KMS-11 (cell line): Measurements from ENCODE around the gene AANAT.

Source experiments
- H2AFZ ChIP-seq: fragments of 200-600 bp; sonication (generic); 2 replicates; pipeline ENCODE4 v1.6.1; 2016; ENCODE audit warnings: antibody characterized with exemption, mixed run types, low read depth
- H3K27ac ChIP-seq: fragments of 200-600 bp; sonication (generic); 2 replicates; pipeline ENCODE4 v1.6.1; 2016; ENCODE audit warnings: mild to moderate bottlenecking, mixed run types
- H3K27me3 ChIP-seq: fragments of 200-600 bp; sonication (generic); 2 replicates; pipeline ENCODE4 v1.6.1; 2017; ENCODE audit warnings: mild to moderate bottlenecking, low read depth, mixed run types, moderate library complexity; ENCODE audit not compliant: insufficient read depth
- H3K36me3 ChIP-seq: fragments of 200-600 bp; sonication (generic); 2 replicates; pipeline ENCODE4 v1.6.1; 2017; ENCODE audit warnings: mild to moderate bottlenecking, mixed run types; ENCODE audit not compliant: insufficient read depth
- H3K4me1 ChIP-seq: fragments of 200-600 bp; sonication (generic); 2 replicates; pipeline ENCODE4 v1.6.1; 2016; ENCODE audit warnings: mild to moderate bottlenecking, low read depth, mixed run types; ENCODE audit not compliant: poor library complexity, severe bottlenecking
- H3K4me2 ChIP-seq: fragments of 200-600 bp; sonication (generic); 2 replicates; pipeline ENCODE4 v1.7.0; 2016; ENCODE audit warnings: mild to moderate bottlenecking, mixed run types
- H3K4me3 ChIP-seq: fragments of 200-600 bp; sonication (generic); IDR thresholded peaks from 2 replicates; pipeline ENCODE4 v1.6.1; 2017; ENCODE audit warnings: low read depth, low read length, mixed read lengths; ENCODE audit not compliant: insufficient read depth
- H3K79me2 ChIP-seq: fragments of 200-600 bp; sonication (generic); 2 replicates; pipeline ENCODE4 v1.6.1; 2016; ENCODE audit warnings: low read depth, mixed run types; ENCODE audit not compliant: insufficient read depth
- H3K9ac ChIP-seq: fragments of 200-600 bp; sonication (generic); 2 replicates; pipeline ENCODE4 v1.6.1; 2016; ENCODE audit warnings: mild to moderate bottlenecking, mixed run types
- H4K20me1 ChIP-seq: fragments of 200-600 bp; sonication (generic); 2 replicates; pipeline ENCODE4 v1.6.1; 2016; ENCODE audit warnings: mild to moderate bottlenecking, mixed run types; ENCODE audit not compliant: insufficient read depth
- CTCF ChIP-seq: fragments of 200-600 bp; sonication (generic); conservative IDR thresholded peaks from 2 replicates; pipeline ENCODE4 v1.6.1; 2017; ENCODE audit warnings: low read depth, mild to moderate bottlenecking, antibody characterized with exemption, low read length, moderate library complexity, mixed read lengths

The AANAT gene

DNA sequence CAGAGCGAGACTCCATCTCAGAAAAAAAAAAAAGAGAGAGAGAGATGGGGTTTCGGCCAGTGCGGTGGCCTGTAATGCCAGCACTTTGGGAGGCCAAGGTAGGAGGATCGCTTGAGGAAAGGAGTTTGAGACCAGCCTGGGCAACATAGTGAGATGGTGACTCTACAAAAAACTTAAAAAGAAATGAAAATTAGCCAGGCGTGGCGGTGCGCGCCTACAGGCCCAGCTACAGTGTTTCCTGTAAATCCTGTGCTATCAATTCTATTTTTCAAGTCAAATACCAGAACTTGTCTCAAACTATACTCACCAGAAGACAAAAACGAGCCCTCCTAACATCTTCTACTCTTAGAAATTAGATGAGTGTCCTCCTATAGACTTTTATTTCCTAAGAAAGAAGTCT is 33.7 kb upstream of the AANAT start:
- Histone ChIP-seq H3K27ac (no peak overlapping the region), H4K20me1 (no peaks in the 10 kb centered on the region; the same call in 1 of the 2 replicates), H3K79me2 (peaks cover 51% of the 10 kb centered on the region; the same call in 1 of the 2 replicates), H3K4me3 (no peak overlapping the region), H3K9ac (no peak overlapping the region), H2AFZ (no peak overlapping the region), H3K4me1 (no peaks in the 10 kb centered on the region), H3K27me3 (no peaks in the 10 kb centered on the region), H3K36me3 (no peaks in the 10 kb centered on the region), H3K4me2 (no peak overlapping the region)
- no peak for TF ChIP-seq CTCF

GRCh38 chr17:76434870-76435269 is 32.5 kb upstream of the AANAT start:
- no peaks in the 10 kb centered on the region; the same call in 1 of the 2 replicates for H4K20me1 ChIP-seq
- H3K4me1 ChIP-seq, result no peaks in the 10 kb centered on the region
- H3K79me2 ChIP-seq, result peaks cover 55% of the 10 kb centered on the region; the same call in 1 of the 2 replicates
- H3K4me3 ChIP-seq, result no peak overlapping the region
- TF ChIP-seq CTCF, result no peak
- no peak overlapping the region for H3K9ac ChIP-seq
- no peak overlapping the region for H3K4me2 ChIP-seq
- H3K36me3 ChIP-seq, result no peaks in the 10 kb centered on the region
- H3K27me3 ChIP-seq, result no peaks in the 10 kb centered on the region
- no peak overlapping the region for H2AFZ ChIP-seq
- no peak overlapping the region for H3K27ac ChIP-seq

DNA sequence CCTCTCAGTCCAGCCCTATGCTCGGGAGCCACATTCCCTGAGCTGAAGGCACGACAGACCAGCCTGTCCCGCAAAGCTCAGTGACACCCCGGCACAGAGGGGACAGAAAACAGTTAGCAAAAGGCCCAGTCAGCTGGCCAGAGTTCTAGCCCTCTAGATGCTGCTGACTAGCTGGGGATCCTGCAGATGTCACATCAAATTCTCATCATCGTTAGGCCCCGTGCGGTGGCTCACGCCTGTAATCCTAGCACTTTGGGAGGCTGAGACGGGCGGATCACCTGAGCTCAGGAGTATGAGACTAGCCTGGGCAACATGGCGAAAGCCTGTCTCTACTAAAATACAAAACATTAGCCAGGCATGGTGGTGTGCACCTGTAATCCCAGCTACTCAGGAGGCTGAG is 31.7 kb upstream of the AANAT start:
- Histone ChIP-seq H3K4me3 (no peak overlapping the region), H3K36me3 (no peaks in the 10 kb centered on the region), H2AFZ (no peak overlapping the region), H4K20me1 (no peaks in the 10 kb centered on the region; the same call in 1 of the 2 replicates), H3K9ac (no peak overlapping the region), H3K79me2 (peaks cover 57% of the 10 kb centered on the region; the same call in 1 of the 2 replicates), H3K27me3 (no peaks in the 10 kb centered on the region), H3K4me1 (no peaks in the 10 kb centered on the region), H3K27ac (no peak overlapping the region), H3K4me2 (no peak overlapping the region)
- TF ChIP-seq CTCF, result no peak

GRCh38 chr17:76437467-76438402 is 29.7 kb upstream of the AANAT start:
- H3K4me1 ChIP-seq, result peaks cover 3% of the 10 kb centered on the region
- H4K20me1 ChIP-seq, result peaks cover 9% of the 10 kb centered on the region; the same call in 1 of the 2 replicates
- H3K36me3 ChIP-seq, result no peaks in the 10 kb centered on the region
- no peak for TF ChIP-seq CTCF
- H3K27me3 ChIP-seq, result no peaks in the 10 kb centered on the region
- H3K27ac ChIP-seq, result no peak overlapping the region
- H3K4me3 ChIP-seq, result no peak overlapping the region
- no peak overlapping the region for H3K4me2 ChIP-seq
- no peak overlapping the region for H3K9ac ChIP-seq
- H2AFZ ChIP-seq, result no peak overlapping the region
- peaks cover 62% of the 10 kb centered on the region; the same call in 1 of the 2 replicates for H3K79me2 ChIP-seq
